ENCODE data around the gene AKAP13.

DNA sequence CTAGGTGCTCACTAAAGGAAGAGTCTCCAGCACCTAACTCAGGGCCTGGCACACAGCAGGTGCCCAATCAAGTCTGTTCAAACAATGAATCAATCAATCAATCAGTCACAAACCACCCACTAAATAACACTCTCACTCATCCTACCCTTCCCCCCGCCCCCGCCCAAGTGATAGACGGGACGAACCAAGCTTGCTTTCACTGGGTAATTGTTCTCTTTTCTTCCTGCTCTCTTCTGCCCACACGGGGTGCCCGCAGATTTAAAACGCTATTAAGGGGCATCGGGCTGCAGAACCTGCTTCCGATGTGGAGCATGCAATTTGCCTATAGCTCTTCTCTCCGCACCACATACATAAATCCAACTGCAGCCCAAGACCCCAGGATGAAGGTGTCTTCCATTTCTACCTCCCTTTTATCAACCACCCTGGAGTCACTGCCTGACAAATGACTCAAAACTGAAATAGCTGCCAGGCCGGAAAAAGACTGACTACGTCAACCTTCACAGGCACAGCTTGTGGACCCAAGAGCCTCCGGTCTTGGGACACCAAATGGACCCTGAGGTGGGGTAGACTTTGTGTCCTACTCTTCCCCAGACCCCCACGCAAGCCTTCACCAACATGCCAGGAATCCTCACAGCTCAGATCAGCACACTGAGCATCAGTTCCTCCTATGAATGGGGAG is 412.6 kb downstream of the AKAP13 start:
- TF ChIP-seq EP300 (IDR thresholded peaks at IDR 0.05) (no peak), CTCF (IDR thresholded peaks at IDR 0.05) (no peak)
